GM12891 (cell line): Measurements from ENCODE around the gene CEACAM18.

ENCODE experiments used
- DNase-seq: peaks from one replicate; pipeline ENCODE4 v3.0.0; 2011; ENCODE audit warnings: low spot score; ENCODE audit not compliant: insufficient read length
- FAIRE-seq: peaks from 2 replicates; lab custom pipeline; 2011; peaks lifted over from hg19 to GRCh38; lab: Jason Lieb, UNC
- PAX5 ChIP-seq: IDR thresholded peaks from 2 replicates; pipeline ENCODE4 v1.6.1; 2011; ENCODE audit warnings: low read length, moderate library complexity, mild to moderate bottlenecking; ENCODE audit not compliant: insufficient read depth, severe bottlenecking
- POLR2A ChIP-seq: IDR thresholded peaks from 2 replicates; pipeline ENCODE4 v1.6.1; 2011; ENCODE audit warnings: low read depth, low read length, control low read depth
- POLR2AphosphoS5 ChIP-seq: IDR thresholded peaks from 2 replicates; pipeline ENCODE4 v1.6.1; 2011; ENCODE audit warnings: low read depth, low read length, control low read depth
- POU2F2 ChIP-seq: IDR thresholded peaks from 2 replicates; pipeline ENCODE4 v1.6.1; 2011; ENCODE audit warnings: low read depth, mild to moderate bottlenecking, control low read depth, low read length, moderate library complexity
- SPI1 ChIP-seq: IDR thresholded peaks from 2 replicates; pipeline ENCODE4 v1.6.1; 2011; ENCODE audit warnings: low read depth, low read length, control low read depth
- TAF1 ChIP-seq: IDR thresholded peaks from 2 replicates; pipeline ENCODE4 v1.6.1; 2011; ENCODE audit warnings: low read depth, low read length, control low read depth

The CEACAM18 gene

GRCh38 chr19:51448011-51448410 lies 30.3 kb upstream of the CEACAM18 start:
- no peak for FAIRE-seq
- no peak for DNase-seq
- no peak for TF ChIP-seq POU2F2
- TF ChIP-seq POLR2AphosphoS5 = no peak
- no peak for TF ChIP-seq TAF1
- TF ChIP-seq POLR2A = no peak
- TF ChIP-seq PAX5 = no peak
- no peak for TF ChIP-seq SPI1

DNA sequence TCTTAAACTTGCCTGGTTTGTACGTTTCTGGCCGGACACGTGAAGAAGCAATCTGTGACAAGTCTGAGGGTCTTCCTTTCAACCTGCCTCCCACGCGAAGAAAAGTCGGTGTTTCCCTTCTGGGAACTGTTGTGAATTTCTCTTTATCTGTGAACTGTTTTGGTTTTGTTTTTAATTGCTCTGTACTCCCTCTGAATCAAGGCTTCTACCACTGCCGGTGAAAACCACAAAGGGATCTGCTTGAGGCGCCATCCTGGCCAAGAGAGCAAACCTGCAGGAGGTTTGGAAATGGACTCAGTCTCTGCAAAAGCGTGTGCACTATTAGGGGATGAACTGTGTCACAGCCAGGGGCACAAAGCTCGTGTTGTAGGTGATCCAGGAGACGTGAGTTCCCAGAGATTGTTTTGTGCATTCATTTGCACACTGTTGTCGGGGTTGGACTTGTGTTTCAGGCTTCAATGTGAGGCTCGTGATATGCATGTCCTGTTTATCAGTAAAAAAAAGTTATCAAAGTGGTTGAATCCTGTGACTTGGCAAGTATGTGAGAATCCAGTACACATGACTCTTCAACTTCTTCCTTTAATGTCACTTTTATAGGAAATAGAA lies 29.8 kb upstream of the CEACAM18 start:
- DNase-seq (no peak), FAIRE-seq (no peak)
- TF ChIP-seq POU2F2 = no peak
- no peak for TF ChIP-seq POLR2A
- TF ChIP-seq PAX5 = no peak
- TF ChIP-seq POLR2AphosphoS5 = no peak
- no peak for TF ChIP-seq TAF1
- TF ChIP-seq SPI1 = no peak

DNA sequence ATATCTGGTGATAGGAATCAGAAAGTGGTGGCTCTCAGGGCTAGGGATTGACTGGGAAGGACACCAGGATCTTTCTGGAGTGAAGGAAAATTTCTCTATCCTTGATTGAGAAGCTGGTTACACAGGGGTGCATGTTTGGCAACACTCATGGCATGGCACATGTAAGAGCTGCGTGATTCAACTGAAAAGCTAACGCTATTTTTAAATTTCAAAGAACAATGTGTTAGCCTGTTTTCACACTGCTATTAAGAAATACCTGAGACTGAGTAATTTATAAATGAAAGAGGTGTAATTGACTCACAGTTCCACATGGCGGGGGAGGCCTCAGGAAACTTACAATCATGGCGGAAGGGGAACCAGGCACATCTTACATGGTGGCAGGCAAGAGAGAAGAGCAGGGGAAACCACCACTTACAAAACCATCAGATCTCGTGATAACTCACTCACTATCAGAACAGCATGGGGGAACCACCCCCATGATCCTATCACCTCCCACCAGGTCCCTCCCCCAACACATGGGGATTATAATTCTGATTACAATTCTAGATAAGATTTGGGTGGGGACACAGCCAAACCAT lies 27.5 kb upstream of the CEACAM18 start:
- no peak for TF ChIP-seq POU2F2
- no peak for TF ChIP-seq POLR2AphosphoS5
- TF ChIP-seq SPI1 = no peak
- TF ChIP-seq POLR2A = no peak
- no peak for TF ChIP-seq PAX5
- no peak for TF ChIP-seq TAF1
- FAIRE-seq (no peak), DNase-seq (no peak)

DNA sequence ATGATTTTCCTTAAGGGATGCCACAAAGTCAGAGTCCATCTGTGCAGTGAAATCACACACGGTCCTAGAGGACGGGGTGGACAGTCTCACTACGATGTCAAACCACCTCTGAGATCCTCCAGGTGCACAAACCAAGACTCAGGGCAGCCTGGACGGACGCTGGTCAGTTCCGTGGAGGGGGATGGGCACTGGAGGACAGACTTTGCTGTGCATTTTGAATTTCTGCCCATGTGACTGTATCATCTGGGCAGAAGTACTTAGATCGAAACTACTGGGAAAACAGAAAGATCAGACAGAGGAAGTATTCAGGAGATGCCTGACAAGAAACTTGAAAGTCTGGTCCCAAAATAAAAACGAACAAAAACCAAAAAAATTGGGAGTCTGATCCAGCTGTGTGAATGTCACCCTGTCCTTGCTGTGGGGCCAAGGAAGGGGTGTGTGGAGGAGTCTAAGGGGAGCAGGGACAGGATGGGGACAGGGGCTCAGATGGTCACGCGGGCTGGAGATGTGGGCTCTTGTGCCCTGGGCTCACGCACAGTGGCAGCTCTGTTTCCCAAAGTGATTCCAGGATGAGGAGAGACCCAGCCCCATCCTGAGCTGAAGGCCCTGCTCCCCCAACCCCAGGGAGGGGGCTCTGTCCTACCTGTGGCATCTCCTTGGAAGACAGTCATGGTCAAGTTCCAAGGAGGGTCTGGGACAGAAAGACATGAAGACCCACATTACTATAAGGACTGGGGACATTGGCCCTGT lies 21.6 kb upstream of the CEACAM18 start:
- FAIRE-seq (no peak), DNase-seq (no peak)
- TF ChIP-seq POU2F2 (no peak), POLR2AphosphoS5 (no peak), POLR2A (no peak), SPI1 (no peak), TAF1 (no peak), PAX5 (no peak)

DNA sequence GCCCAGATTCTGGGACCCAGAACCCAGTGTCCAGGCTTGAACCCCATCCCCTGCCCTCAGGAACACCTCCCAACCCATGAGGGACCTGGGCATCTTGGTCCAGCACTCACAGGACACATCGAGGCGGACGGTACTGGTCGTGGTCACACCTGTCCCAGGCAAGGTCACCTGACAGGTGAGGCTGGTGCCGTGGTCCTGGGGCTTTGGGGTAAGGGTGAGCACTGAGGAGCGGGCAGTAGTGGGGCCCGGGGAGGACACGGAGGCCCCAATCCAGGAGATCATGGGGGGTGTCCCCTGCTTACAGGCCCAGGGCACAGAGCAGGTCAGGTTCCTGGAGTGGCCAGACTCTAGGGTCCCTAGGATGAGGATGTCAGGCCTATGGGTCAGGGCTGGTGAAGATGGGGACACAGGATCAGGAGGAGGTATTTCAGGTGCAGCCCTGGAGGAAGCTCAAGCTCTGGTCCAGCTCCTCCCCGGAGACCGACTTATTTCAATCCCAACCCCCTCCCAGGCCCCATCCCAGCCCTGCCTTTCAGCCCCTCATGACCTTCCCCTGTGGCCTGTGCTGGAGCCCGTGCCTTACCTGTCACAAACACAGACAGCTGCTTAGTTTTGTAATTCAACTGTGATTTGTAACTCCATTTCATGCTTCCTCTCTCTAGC lies 20.9 kb upstream of the CEACAM18 start:
- DNase-seq (no peak), FAIRE-seq (no peak)
- no peak for TF ChIP-seq POLR2A

DNA sequence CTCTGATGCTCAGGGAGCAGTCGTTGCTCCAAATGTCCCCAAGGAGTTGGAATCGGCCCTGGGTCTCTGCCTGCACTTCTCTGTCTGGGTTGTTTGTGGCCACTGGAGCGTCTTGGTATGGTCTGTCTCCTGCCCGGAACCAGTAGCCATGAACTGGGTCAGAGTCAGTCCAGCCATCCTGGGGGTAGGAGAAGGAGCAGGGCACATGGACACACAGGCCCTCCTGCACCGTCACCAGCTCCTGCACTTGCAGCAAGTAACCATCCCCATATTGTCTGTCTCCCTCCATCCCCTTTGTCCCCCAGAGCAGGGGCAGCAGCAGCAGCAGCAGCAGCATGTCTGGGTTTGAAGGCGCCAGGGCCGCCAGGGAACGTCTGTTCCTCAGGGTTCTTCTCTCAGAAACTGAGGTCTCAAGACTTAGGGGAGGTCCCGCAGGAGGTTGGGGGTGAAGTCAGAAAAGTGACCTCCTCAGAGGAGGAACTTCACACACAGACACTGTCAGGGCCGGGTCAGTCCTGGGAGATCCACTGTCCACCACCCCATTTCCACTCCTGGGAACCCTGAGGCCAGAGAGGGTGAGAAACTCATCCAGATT lies 20.2 kb upstream of the CEACAM18 start, which contains the start of gene SIGLEC8:
SIGLEC8 (minus strand) TSS at position 404 of the 595 bp plus-strand sequence; CDS start at position 337, 67 bp downstream.
- no peak for FAIRE-seq
- TF ChIP-seq POLR2AphosphoS5 = no peak
- no peak for TF ChIP-seq POLR2A
- no peak for TF ChIP-seq TAF1
- TF ChIP-seq POU2F2 = no peak
- TF ChIP-seq SPI1 = no peak
- no peak for TF ChIP-seq PAX5
- DNase-seq = no peak

DNA sequence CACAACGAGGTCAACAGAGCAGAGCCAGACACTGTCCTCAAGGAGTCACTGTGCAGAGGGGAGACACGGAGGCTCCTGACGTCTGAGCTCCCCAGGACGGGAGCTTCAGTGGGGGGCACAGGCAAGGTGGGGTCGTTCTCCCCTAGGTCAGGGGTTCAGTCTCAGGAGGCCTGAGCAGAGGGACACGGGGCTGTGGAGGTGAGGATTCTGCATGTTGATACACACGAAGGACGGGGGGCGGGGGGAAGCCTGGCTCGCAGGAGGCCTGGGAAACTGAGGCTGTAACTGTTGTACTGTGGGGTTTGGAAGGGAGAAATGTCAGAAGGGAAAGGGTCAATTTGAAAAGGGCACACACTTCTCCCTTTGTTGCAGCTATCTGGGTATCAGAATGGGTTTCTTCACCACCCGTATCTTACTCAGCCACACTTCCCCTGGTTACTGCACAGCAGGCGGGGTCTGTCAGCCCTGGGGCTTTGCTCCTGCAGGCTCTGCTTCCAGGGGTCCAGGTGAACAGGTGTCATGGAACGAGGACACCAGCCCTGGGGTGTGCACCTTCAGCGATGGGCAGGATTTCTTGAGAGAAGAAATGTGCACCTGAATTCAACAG lies 19.3 kb upstream of the CEACAM18 start:
- DNase-seq = no peak
- FAIRE-seq = no peak
- TF ChIP-seq POLR2A (no peak), SPI1 (no peak), TAF1 (no peak), POU2F2 (no peak), PAX5 (no peak), POLR2AphosphoS5 (no peak)

DNA sequence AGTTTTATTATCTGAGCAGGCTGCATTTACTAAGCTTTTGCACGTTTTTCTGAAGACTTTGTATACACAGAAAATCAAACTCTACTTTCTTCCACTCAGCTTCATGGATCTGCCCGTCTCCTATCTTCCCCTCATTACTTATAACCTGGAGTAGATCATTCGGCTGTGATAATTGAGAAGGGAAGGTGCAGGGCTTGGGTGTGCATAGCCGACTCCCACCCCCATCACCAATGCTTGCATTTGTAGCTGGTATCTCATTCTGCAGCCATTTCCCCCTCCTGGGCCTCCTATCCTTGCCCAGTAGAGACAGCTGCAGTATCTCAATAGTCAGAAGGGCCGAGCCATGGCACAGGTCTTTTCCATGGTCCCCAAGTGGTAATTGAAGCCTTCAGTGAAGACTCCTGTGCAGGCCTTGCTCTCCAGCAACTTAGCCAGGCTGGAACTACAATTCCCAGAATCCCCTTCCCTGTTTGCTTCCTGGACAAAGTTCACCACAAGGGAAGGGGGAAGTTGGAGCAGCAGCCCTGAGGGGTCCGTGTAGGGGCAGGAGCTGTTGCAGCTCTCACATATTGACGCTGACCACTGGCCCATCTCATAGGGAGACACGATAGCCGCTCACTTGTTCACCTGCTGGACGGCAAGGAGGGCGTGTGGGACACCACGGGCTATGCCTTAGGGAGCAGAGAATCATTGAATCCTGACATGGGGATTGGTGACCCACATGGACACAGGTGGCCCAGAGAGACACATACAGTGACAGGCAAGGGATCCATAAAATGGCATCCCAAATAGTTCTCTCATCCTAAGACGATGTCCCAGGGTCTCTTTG lies 18.0 kb upstream of the CEACAM18 start:
- no peak for TF ChIP-seq POU2F2
- FAIRE-seq (no peak), DNase-seq (no peak)

GRCh38 chr19:51461723-51462161 lies 16.6 kb upstream of the CEACAM18 start:
- TF ChIP-seq POLR2AphosphoS5 (no peak), POU2F2 (no peak), SPI1 (no peak), PAX5 (no peak), POLR2A (no peak), TAF1 (no peak)
- no peak for DNase-seq

DNA sequence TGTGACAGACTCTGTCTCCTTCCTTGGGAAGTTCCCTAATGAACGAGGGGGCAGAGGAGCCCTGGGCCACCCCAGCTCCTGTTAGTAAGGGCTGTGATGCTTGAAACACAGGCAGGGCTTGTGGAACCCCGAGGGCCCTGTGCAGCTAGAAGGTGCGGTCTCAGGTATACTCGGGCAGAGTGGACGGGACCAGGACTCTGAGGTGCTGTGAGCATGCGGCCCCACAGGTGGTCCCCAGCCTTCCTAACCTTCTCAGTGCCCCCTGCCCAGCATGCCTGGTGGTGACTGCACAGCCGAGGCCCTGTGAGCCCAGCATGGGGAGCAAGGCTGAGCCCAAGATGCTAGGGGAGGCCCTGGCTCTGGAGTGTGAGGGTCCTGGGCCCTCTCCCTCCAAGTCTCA lies 16.1 kb upstream of the CEACAM18 start:
- TF ChIP-seq PAX5 (no peak), SPI1 (no peak), POU2F2 (no peak), POLR2AphosphoS5 (no peak), TAF1 (no peak), POLR2A (no peak)
- no peak for DNase-seq
- no peak for FAIRE-seq

More at GRCh38 chr19:51461723-51462161, 16.6 kb upstream of the CEACAM18 start:
- FAIRE-seq = no peak
